Upper lobe of right lung (tissue), 1 donor: ENCODE results near the gene TBC1D22A. TPM values are rescaled to one million over a fixed set of nuclear protein-coding genes. Genes with fewer than 3 reads are reported as not detected.
A peak's percentile ranks its signal among the peaks of the same experiment; 100 is the strongest.

ENCODE experiments used
- ATAC-seq: fragments of 200-7000 bp; cut with Tn5 transposase; one replicate; pipeline ENCODE4 v1.9.1; 2020; ENCODE audit warnings: mild to moderate bottlenecking, moderate library complexity
- DNase-seq: peaks from one replicate; pipeline ENCODE4 v3.0.0-alpha.2; 2020
- H3K27ac ChIP-seq: fragments of 200-600 bp; one replicate; pipeline ENCODE4 v1.8.0; 2022
- H3K27me3 ChIP-seq: fragments of 200-600 bp; one replicate; pipeline ENCODE4 v1.8.0; 2022; ENCODE audit warnings: mild to moderate bottlenecking
- H3K36me3 ChIP-seq: fragments of 200-600 bp; one replicate; pipeline ENCODE4 v1.8.0; 2022
- H3K4me1 ChIP-seq: fragments of 200-600 bp; one replicate; pipeline ENCODE4 v1.8.0; 2022
- H3K4me3 ChIP-seq: fragments of 200-600 bp; one replicate; pipeline ENCODE4 v1.8.0; 2022; ENCODE audit warnings: mild to moderate bottlenecking
- H3K9me3 ChIP-seq: fragments of 200-600 bp; one replicate; pipeline ENCODE4 v1.8.0; 2022
- intact Hi-C: fragments of 100-400 bp; cut with DNase I; formaldehyde crosslinking; loops from one replicate; pipeline ENCODE4 v1.11.0; 2022
- total RNA-seq: library from RNA; stranded (reverse); fragmentation: NEBNext Ultra II Directional; extraction: Animal tissue kit (Norgen Biotek cat#: 25700); gene quantifications from one replicate; pipeline ENCODE4 v1.2.1, GENCODE V29; 2021
- TF ChIP-seq, protein P1 (sequence below): fragments of 200-600 bp; IDR thresholded peaks from one replicate; pipeline ENCODE4 v1.8.0; 2022; ENCODE audit warnings: antibody characterized with exemption
- donor health status: DM: no; HTN: yes; CAD: no; lungs with severe emphysema.

Gene TBC1D22A
- total RNA-seq, 1 donor from 2014 or later, result 31.3 TPM

DNA sequence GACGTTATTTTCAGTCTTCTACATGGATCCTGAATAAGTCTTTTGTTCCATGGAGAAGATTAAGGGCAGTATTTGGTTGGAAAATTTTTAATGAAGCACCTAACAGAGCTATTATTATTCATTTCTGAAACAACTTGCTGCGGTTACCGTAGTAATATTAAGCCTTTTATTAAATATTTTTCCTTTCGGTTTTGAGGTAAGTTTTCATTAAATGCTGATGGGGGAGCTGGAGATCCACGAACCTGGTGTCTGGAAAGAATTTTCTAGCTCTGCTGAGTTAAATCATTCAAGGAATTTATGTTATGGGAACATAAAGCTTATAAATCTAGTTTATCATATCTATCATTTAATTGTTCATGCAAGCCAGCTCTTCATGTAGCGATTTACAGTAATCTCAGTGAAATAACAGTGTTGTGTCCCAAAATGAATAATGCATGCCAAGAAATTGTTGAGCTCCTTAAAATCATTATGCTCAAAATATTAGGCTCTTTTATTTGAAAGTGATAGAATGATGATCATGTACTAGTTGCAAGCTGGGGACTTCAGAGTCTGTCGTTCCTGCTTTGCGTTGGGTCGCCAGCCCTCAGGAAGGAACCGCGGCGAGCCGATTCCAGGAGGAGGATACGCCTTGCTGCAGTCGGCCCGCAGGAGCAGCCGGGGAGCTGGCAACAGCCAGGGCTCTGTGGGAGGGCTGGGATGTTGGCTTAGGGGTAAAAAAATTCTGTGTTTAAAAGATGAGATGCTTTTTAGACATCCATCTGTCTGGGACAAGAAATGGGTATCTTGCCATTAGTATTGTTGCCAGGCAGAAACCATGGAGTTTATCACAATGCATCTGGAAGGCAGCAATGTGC is 83.1 kb downstream of the TBC1D22A start:
- Histone ChIP-seq H3K4me3 (peak overlapping the region; percentile 9), H3K27me3 (no peaks in the 10 kb centered on the region), H3K9me3 (no peaks in the 10 kb centered on the region), H3K4me1 (peaks cover 7% of the 10 kb centered on the region), H3K36me3 (no peaks in the 10 kb centered on the region), H3K27ac (no peak overlapping the region)
- DNase-seq, result no peak
- TF ChIP-seq, protein P1, sequence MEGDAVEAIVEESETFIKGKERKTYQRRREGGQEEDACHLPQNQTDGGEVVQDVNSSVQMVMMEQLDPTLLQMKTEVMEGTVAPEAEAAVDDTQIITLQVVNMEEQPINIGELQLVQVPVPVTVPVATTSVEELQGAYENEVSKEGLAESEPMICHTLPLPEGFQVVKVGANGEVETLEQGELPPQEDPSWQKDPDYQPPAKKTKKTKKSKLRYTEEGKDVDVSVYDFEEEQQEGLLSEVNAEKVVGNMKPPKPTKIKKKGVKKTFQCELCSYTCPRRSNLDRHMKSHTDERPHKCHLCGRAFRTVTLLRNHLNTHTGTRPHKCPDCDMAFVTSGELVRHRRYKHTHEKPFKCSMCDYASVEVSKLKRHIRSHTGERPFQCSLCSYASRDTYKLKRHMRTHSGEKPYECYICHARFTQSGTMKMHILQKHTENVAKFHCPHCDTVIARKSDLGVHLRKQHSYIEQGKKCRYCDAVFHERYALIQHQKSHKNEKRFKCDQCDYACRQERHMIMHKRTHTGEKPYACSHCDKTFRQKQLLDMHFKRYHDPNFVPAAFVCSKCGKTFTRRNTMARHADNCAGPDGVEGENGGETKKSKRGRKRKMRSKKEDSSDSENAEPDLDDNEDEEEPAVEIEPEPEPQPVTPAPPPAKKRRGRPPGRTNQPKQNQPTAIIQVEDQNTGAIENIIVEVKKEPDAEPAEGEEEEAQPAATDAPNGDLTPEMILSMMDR, result peak; percentile 43
- ATAC-seq, result no peak
- intact Hi-C loops, result no loop called here

DNA sequence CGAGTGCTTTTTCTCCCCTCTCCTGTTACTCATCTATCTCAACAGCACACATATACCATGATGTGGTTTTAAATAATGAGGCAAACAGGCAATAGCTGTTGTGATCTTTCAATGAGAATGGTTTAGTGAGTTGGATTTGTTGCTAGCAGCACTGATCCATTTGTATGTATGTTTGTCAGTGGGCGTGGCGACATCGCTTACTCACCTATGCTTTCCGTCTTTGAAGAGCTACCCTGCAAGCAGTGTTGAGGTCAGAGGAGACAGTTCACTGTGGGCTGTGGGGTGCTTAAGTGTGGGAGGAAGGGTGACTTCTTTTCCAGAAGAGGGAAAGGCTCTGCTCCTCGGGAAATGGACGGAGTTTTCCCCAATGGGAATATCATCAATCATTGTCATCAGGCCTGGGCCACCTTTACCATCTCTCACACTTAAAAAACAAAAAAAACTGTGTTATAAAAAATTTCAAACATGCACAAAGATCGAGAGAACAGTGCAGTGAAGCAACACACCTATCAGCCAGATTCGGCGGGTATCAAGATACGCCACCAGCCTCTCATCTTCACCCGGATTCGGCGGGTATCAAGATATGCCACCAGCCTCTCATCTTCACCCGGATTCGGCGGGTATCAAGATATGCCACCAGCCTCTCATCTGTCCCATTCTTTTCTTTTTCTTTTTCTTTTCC is 83.8 kb downstream of the TBC1D22A start:
- H3K4me1 ChIP-seq, result peaks cover 7% of the 10 kb centered on the region
- TF ChIP-seq, protein P1, result no peak
- H3K4me3 ChIP-seq, result no peak overlapping the region
- intact Hi-C loops, result no loop called here
- peaks cover 7% of the 10 kb centered on the region for H3K36me3 ChIP-seq
- no peak overlapping the region for H3K27ac ChIP-seq
- H3K27me3 ChIP-seq, result no peaks in the 10 kb centered on the region
- no peaks in the 10 kb centered on the region for H3K9me3 ChIP-seq
- ATAC-seq (no peak), DNase-seq (no peak)

DNA sequence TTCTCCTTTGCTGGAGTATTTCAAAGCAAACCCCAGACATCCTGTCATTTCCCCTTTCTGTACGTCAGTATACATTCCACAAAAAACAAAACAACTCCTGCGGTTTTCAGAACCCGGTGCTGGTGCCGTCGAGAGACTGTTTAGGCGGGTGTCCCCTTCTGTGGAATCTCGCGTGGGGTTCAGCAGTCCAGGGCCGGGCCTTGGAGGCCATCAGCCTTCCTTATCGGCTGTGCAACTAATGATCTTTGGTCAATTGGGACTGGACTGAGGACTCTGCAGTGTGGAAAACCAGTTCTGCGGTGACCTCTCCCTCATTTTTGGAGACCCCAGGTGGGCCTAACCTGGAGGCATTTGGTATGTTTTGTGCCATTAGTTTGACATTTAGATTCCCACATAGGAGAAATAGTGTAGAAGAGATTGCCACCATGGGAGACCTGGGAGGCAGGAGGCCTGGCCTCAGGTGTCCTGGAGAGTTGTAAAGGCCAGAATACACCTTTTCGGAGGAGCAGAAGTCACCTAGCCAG is 84.4 kb downstream of the TBC1D22A start:
- Histone ChIP-seq H3K36me3 (peaks cover 7% of the 10 kb centered on the region), H3K4me1 (peaks cover 7% of the 10 kb centered on the region), H3K4me3 (no peak overlapping the region), H3K9me3 (no peaks in the 10 kb centered on the region), H3K27ac (no peak overlapping the region), H3K27me3 (no peaks in the 10 kb centered on the region)
- DNase-seq (no peak), ATAC-seq (no peak)
- TF ChIP-seq, protein P1, result no peak
- intact Hi-C loops, result no loop called here

GRCh38 chr22:46848197-46848596 is 85.7 kb downstream of the TBC1D22A start:
- TF ChIP-seq, protein P1, result no peak
- ATAC-seq, result no peak
- no peak overlapping the region for H3K4me3 ChIP-seq
- no peak for DNase-seq
- no peaks in the 10 kb centered on the region for H3K9me3 ChIP-seq
- peaks cover 7% of the 10 kb centered on the region for H3K4me1 ChIP-seq
- no peaks in the 10 kb centered on the region for H3K27me3 ChIP-seq
- no peak overlapping the region for H3K27ac ChIP-seq
- peaks cover 7% of the 10 kb centered on the region for H3K36me3 ChIP-seq
- intact Hi-C loops, result no loop called here

DNA sequence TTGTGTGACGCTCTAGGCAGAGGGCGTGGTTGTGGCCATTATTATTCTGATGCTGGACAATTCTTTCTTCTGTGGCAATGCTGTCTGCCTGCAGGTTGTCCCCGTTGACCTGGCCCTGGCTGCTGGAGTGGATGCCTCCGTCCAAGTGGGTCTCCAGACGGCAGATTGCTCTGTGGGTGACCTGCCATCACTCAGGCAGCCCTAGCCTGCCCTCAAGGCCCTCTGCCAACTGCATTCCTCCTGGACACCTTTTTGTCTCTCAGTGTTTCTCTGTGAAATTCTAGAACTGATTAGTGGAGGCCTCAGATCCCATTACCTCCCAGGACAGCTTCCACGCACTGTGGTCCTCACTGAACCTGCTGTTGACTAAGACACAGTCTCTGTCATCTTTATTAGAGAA is 86.7 kb downstream of the TBC1D22A start:
- ATAC-seq, result no peak
- peaks cover 7% of the 10 kb centered on the region for H3K4me1 ChIP-seq
- H3K9me3 ChIP-seq, result no peaks in the 10 kb centered on the region
- H3K27me3 ChIP-seq, result no peaks in the 10 kb centered on the region
- no peak overlapping the region for H3K4me3 ChIP-seq
- TF ChIP-seq, protein P1, result no peak
- DNase-seq, result no peak
- peaks cover 7% of the 10 kb centered on the region for H3K36me3 ChIP-seq
- no peak overlapping the region for H3K27ac ChIP-seq
- intact Hi-C loops, result no loop called here
